H9 (cell line): ENCODE measurements around the gene MBTPS1. TPM values are rescaled to one million over a fixed set of nuclear protein-coding genes. Genes with fewer than 3 reads are reported as not detected.

Source experiments
- DNase-seq: peaks from one replicate; pipeline ENCODE4 v3.0.0-alpha.2; 2017
- H2AFZ ChIP-seq: one replicate; pipeline ENCODE4 v1.6.1; 2013; ENCODE audit warnings: mild to moderate bottlenecking, low read length, control low read depth, moderate library complexity
- H2AK5ac ChIP-seq: 2 replicates; pipeline ENCODE4 v1.6.1; 2013; ENCODE audit warnings: low read length, control low read depth, mixed read lengths; ENCODE audit not compliant: insufficient read length
- H2BK120ac ChIP-seq: one replicate; pipeline ENCODE4 v1.6.1; 2013; ENCODE audit warnings: low read depth, mild to moderate bottlenecking, low read length, control low read depth, inconsistent platforms; ENCODE audit not compliant: poor library complexity, severe bottlenecking
- H2BK12ac ChIP-seq: 2 replicates; pipeline ENCODE4 v1.6.1; 2013; ENCODE audit warnings: low read length, control low read depth, mixed read lengths, low read depth; ENCODE audit not compliant: insufficient read length
- H2BK15ac ChIP-seq: 2 replicates; pipeline ENCODE4 v1.6.1; 2013; ENCODE audit warnings: low read depth, low read length, control low read depth
- H2BK20ac ChIP-seq: one replicate; pipeline ENCODE4 v1.6.1; 2013; ENCODE audit warnings: low read depth, mild to moderate bottlenecking, low read length, control low read depth, inconsistent platforms; ENCODE audit not compliant: poor library complexity, severe bottlenecking
- H2BK5ac ChIP-seq: 2 replicates; pipeline ENCODE4 v1.6.1; 2013; ENCODE audit warnings: low read length, control low read depth, mixed read lengths; ENCODE audit not compliant: insufficient read length
- H3K14ac ChIP-seq: 2 replicates; pipeline ENCODE4 v1.6.1; 2013; ENCODE audit warnings: low read length, control low read depth; ENCODE audit not compliant: insufficient read depth
- H3K18ac ChIP-seq: 2 replicates; pipeline ENCODE4 v1.6.1; 2013; ENCODE audit warnings: low read depth, mild to moderate bottlenecking, mixed read lengths, low read length, control low read depth; ENCODE audit not compliant: insufficient read length
- H3K23ac ChIP-seq: 2 replicates; pipeline ENCODE4 v1.6.1; 2013; ENCODE audit warnings: low read length, control low read depth, mixed read lengths, low read depth; ENCODE audit not compliant: insufficient read length
- H3K23me2 ChIP-seq: 2 replicates; pipeline ENCODE4 v1.6.1; 2013; ENCODE audit warnings: low read depth, mild to moderate bottlenecking, mixed read lengths, low read length, control low read depth; ENCODE audit not compliant: insufficient read length, poor library complexity, severe bottlenecking
- H3K27ac ChIP-seq: 2 replicates; pipeline ENCODE4 v1.5.1; 2013; ENCODE audit warnings: low read length, control low read depth, mixed read lengths, low read depth; ENCODE audit not compliant: insufficient read length
- H3K27me3 ChIP-seq: 2 replicates; pipeline ENCODE4 v1.6.1; 2013; ENCODE audit warnings: low read length, control low read depth, inconsistent platforms; ENCODE audit not compliant: insufficient read depth
- H3K4ac ChIP-seq: 2 replicates; pipeline ENCODE4 v1.6.1; 2013; ENCODE audit warnings: low read depth, mild to moderate bottlenecking, control low read depth, inconsistent platforms, low read length, moderate library complexity
- H3K4me1 ChIP-seq: 2 replicates; pipeline ENCODE4 v1.6.1; 2013; ENCODE audit warnings: low read length, control low read depth, inconsistent platforms; ENCODE audit not compliant: insufficient read depth
- H3K4me2 ChIP-seq: 2 replicates; pipeline ENCODE4 v1.6.1; 2013; ENCODE audit warnings: low read length, control low read depth, mixed read lengths; ENCODE audit not compliant: insufficient read length, insufficient read depth
- H3K56ac ChIP-seq: 2 replicates; pipeline ENCODE4 v1.6.1; 2013; ENCODE audit warnings: low read depth, mild to moderate bottlenecking, mixed read lengths, low read length, control low read depth; ENCODE audit not compliant: insufficient read length
- H3K79me1 ChIP-seq: 2 replicates; pipeline ENCODE4 v1.6.1; 2013; ENCODE audit warnings: low read depth, mild to moderate bottlenecking, moderate library complexity, low read length, control low read depth, inconsistent platforms; ENCODE audit not compliant: insufficient read depth, poor library complexity, severe bottlenecking
- H3K79me2 ChIP-seq: 2 replicates; pipeline ENCODE4 v1.6.1; 2013; ENCODE audit warnings: low read length, control low read depth, inconsistent platforms; ENCODE audit not compliant: insufficient read depth
- H3K9ac ChIP-seq: 2 replicates; pipeline ENCODE4 v1.6.1; 2013; ENCODE audit warnings: low read length, control low read depth, mixed read lengths; ENCODE audit not compliant: insufficient read length; ENCODE audit errors: extremely low read depth
- H3K9me3 ChIP-seq: one replicate; pipeline ENCODE4 v1.6.1; 2013; ENCODE audit warnings: low read depth, low read length, inconsistent platforms; ENCODE audit not compliant: control insufficient read depth
- H3T11ph ChIP-seq: one replicate; pipeline ENCODE4 v1.6.1; 2013; ENCODE audit warnings: mild to moderate bottlenecking, low read length, control low read depth, inconsistent platforms
- H4K20me1 ChIP-seq: one replicate; pipeline ENCODE4 v1.6.1; 2013; ENCODE audit not compliant: control insufficient read depth, insufficient read length, insufficient read depth
- H4K5ac ChIP-seq: 2 replicates; pipeline ENCODE4 v1.6.1; 2013; ENCODE audit warnings: low read depth, mild to moderate bottlenecking, mixed read lengths, low read length, control low read depth; ENCODE audit not compliant: insufficient read length
- H4K8ac ChIP-seq: replicated peaks from 2 replicates; pipeline ENCODE4 v1.6.1; 2013; ENCODE audit warnings: low read length, control low read depth, mixed read lengths, low read depth; ENCODE audit not compliant: insufficient read length
- H4K91ac ChIP-seq: 2 replicates; pipeline ENCODE4 v1.6.1; 2013; ENCODE audit warnings: low read depth, mild to moderate bottlenecking, moderate library complexity, mixed read lengths, low read length, control low read depth; ENCODE audit not compliant: insufficient read length
- H3K27ac Mint-ChIP-seq, 3 experiments: 2 replicates in 2 of 3; 3 replicates in 1 of 3; pipeline ENCODE4 v1.8.0; 2020 to 2021; ENCODE audit warnings: mixed read lengths in 3 of 3, mild to moderate bottlenecking in 1 of 3, moderate library complexity in 1 of 3
- H3K27me3 Mint-ChIP-seq: 2 replicates; pipeline ENCODE4 v1.8.0; 2021; ENCODE audit warnings: low read depth, mild to moderate bottlenecking, moderate library complexity, mixed read lengths
- H3K36me3 Mint-ChIP-seq, 3 experiments: 2 replicates in 2 of 3; 3 replicates in 1 of 3; pipeline ENCODE4 v1.8.0; 2020 to 2021; ENCODE audit warnings: low read depth in 3 of 3, mixed read lengths in 3 of 3; ENCODE audit not compliant: insufficient read depth in 1 of 3
- H3K4me1 Mint-ChIP-seq, 2 experiments: 2 replicates each; pipeline ENCODE4 v1.8.0; 2020; ENCODE audit warnings: mixed read lengths in 2 of 2
- H3K4me3 Mint-ChIP-seq, 2 experiments: 2 replicates in 1 of 2; 3 replicates in 1 of 2; pipeline ENCODE4 v1.8.0; 2020 to 2021; ENCODE audit warnings: mild to moderate bottlenecking in 2 of 2, mixed read lengths in 2 of 2, moderate library complexity in 1 of 2
- H3K9me3 Mint-ChIP-seq, 2 experiments: 2 replicates in 1 of 2; 3 replicates in 1 of 2; pipeline ENCODE4 v1.8.0; 2020; ENCODE audit warnings: mild to moderate bottlenecking in 2 of 2, mixed read lengths in 2 of 2, moderate library complexity in 1 of 2
- WGBS: extraction: QIAGEN DNeasy Blood & Tissue Kit; methylation state at CpG from one replicate; pipeline ENCODE4 v1.1.7; 2013; ENCODE audit warnings: missing lambda C conversion rate, low lambda C conversion rate, mixed read lengths; ENCODE audit not compliant: insufficient read length; ENCODE audit errors: extremely low coverage; 5-methylcytosine and 5-hydroxymethylcytosine counted together
- total RNA-seq: library from RNA; stranded (reverse); gene quantifications from 2 replicates; pipeline ENCODE4 v1.2.1, GENCODE V29; 2021
- TF ChIP-seq, protein P1 (sequence below): fragments of 200-600 bp; sonication (generic); conservative IDR thresholded peaks from 3 replicates; pipeline ENCODE4 v1.8.0; 2021; ENCODE audit warnings: antibody characterized with exemption, mild to moderate bottlenecking

The MBTPS1 gene
- total RNA-seq, 1 experiment from 2014 or later = 48.7 TPM

DNA sequence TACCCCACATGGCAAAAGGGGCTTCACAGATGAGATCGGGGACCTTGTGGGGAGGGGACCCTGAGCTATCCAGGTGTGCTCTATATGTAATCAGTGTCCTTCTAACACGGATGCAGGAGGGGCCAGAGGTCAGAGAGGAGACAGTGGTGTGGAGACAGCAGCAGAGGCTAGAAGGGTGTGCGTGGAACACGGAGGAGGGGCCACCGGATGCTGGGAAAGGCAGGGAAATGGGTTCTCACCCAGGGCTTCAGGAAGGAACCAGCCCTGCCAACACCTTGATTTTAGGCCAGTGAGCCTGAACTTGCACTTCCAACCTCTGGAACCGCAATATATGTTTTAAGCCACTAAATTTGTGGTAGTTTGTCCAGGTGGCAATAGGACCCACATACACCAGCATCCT, 69.5 kb downstream of the MBTPS1 start:
- Histone ChIP-seq H3K23me2 (no peaks in the 10 kb centered on the region), H2AFZ (no peak overlapping the region), H2BK120ac (no peak overlapping the region), H3K79me2 (no peaks in the 10 kb centered on the region), H3K4me1 (no peaks in the 10 kb centered on the region; the same call in 1 of the 2 replicates), H2BK12ac (no peak overlapping the region), H3K4me2 (no peak overlapping the region), H2BK15ac (no peak overlapping the region), H3K9me3 (no peaks in the 10 kb centered on the region), H3K18ac (no peak overlapping the region), H3T11ph (no peak overlapping the region), H4K8ac (no peak overlapping the region), H3K14ac (no peak overlapping the region), H3K9ac (no peak overlapping the region), H3K4ac (no peak overlapping the region), H3K79me1 (no peaks in the 10 kb centered on the region), H3K27ac (no peak overlapping the region), H3K23ac (no peak overlapping the region), H3K56ac (no peak overlapping the region), H3K27me3 (no peaks in the 10 kb centered on the region), H4K20me1 (no peaks in the 10 kb centered on the region), H4K91ac (no peak overlapping the region), H2BK20ac (no peak overlapping the region), H4K5ac (no peak overlapping the region), H2BK5ac (no peak overlapping the region), H2AK5ac (no peak overlapping the region)
- H3K27me3 Mint-ChIP-seq = peaks cover 2% of the 10 kb centered on the region
- peaks cover 23 to 33% of the 10 kb centered on the region in 2 experiments for H3K4me1 Mint-ChIP-seq
- no CpG with 5 or more reads among the region's 6 CpGs for WGBS
- no peaks in the 10 kb centered on the region for H3K9me3 Mint-ChIP-seq
- DNase-seq = no peak
- no peak overlapping the region for H3K4me3 Mint-ChIP-seq
- H3K36me3 Mint-ChIP-seq = peaks cover 0 to 4% (median 1%) of the 10 kb centered on the region in 3 experiments; a peak in 4 of 7 replicates
- TF ChIP-seq, protein P1, sequence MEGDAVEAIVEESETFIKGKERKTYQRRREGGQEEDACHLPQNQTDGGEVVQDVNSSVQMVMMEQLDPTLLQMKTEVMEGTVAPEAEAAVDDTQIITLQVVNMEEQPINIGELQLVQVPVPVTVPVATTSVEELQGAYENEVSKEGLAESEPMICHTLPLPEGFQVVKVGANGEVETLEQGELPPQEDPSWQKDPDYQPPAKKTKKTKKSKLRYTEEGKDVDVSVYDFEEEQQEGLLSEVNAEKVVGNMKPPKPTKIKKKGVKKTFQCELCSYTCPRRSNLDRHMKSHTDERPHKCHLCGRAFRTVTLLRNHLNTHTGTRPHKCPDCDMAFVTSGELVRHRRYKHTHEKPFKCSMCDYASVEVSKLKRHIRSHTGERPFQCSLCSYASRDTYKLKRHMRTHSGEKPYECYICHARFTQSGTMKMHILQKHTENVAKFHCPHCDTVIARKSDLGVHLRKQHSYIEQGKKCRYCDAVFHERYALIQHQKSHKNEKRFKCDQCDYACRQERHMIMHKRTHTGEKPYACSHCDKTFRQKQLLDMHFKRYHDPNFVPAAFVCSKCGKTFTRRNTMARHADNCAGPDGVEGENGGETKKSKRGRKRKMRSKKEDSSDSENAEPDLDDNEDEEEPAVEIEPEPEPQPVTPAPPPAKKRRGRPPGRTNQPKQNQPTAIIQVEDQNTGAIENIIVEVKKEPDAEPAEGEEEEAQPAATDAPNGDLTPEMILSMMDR = no peak
- H3K27ac Mint-ChIP-seq = peak overlapping the region in 1 of 3 experiments; percentile 36; a peak in 2 of 7 replicates
